Gastrocnemius medialis (tissue), 4 donors: Measurements from ENCODE around the gene CLDN18. TPM values are rescaled to one million over a fixed set of nuclear protein-coding genes. Genes with fewer than 3 reads are reported as not detected.

Experiments
- ATAC-seq, 2 donors: fragments of 150-250 bp; one replicate each; pipeline ENCODE4 v1.9.1; 2016
- DNase-seq, 2 donors: peaks; one replicate each; pipeline ENCODE4 v3.0.0-alpha.2; 2019
- H3K27ac ChIP-seq, 4 donors: fragments of 200-600 bp; sonication (generic); 1 replicate in 1 of 4; 2 replicates in 3 of 4; pipeline ENCODE4 v1.5.1; 2016 to 2018; ENCODE audit warnings: mild to moderate bottlenecking in 2 of 4, moderate library complexity in 1 of 4
- H3K27me3 ChIP-seq, 3 donors: fragments of 200-600 bp; sonication (generic) in 2 of 3; 1 replicate in 1 of 3; 2 replicates in 2 of 3; pipeline versions ENCODE4 v1.5.1 to v1.6.0; 2016 to 2019; ENCODE audit warnings: mild to moderate bottlenecking in 1 of 3, moderate library complexity in 1 of 3
- H3K36me3 ChIP-seq, 2 donors: fragments of 200-600 bp; sonication (generic) in 1 of 2; one replicate each; pipeline ENCODE4 v1.5.1; 2017 to 2018
- H3K4me1 ChIP-seq, 2 donors: fragments of 200-600 bp; sonication (generic) in 1 of 2; one replicate each; pipeline ENCODE4 v1.5.1; 2016 to 2017; ENCODE audit warnings: mild to moderate bottlenecking in 2 of 2
- H3K4me3 ChIP-seq, 4 donors: fragments of 200-600 bp; sonication (generic) in 3 of 4; 1 replicate in 1 of 4; 2 replicates in 3 of 4; pipeline ENCODE4 v1.5.1; 2016 to 2019; ENCODE audit warnings: mild to moderate bottlenecking in 2 of 4
- H3K9me3 ChIP-seq, 3 donors: fragments of 200-600 bp; sonication (generic) in 2 of 3; 1 replicate in 1 of 3; 2 replicates in 2 of 3; pipeline ENCODE4 v1.5.1; 2016 to 2019
- CTCF ChIP-seq, 5 experiments: fragments of 450-650 bp in 3 of 5; fragments of 200-600 bp in 2 of 5; sonication (generic) in 2 of 5; IDR thresholded peaks in 4 of 5; conservative IDR thresholded peaks in 1 of 5; 1 replicate in 4 of 5; 2 replicates in 1 of 5; pipeline ENCODE4 v1.5.1; 2016 to 2019; ENCODE audit warnings: antibody characterized with exemption in 5 of 5, mild to moderate bottlenecking in 3 of 5, moderate library complexity in 3 of 5
- POLR2A ChIP-seq, 2 donors: fragments of 450-650 bp; IDR thresholded peaks; one replicate each; pipeline ENCODE4 v1.6.1; 2017; ENCODE audit warnings: antibody characterized with exemption in 2 of 2, mild to moderate bottlenecking in 2 of 2, moderate library complexity in 2 of 2
- in situ Hi-C, 4 donors: fragments of 200-750 bp; cut with MboI; loops; one replicate each; pipeline versions ENCODE4 v1.15.0 to v1.8.0; 2017; ENCODE audit warnings: low sequenced_read_pairs in 4 of 4
- intact Hi-C: fragments of 100-400 bp; cut with DNase I; formaldehyde crosslinking; loops from one replicate; pipeline ENCODE4 v1.15.1; 2023; ENCODE audit warnings: low total_unique reads
- total RNA-seq, 4 donors: library from RNA; depleted of rRNA; stranded (reverse); fragments of >200 nt; gene quantifications; one replicate each; pipeline versions ENCODE4 v1.1.0 to v1.2.3, GENCODE V29; 2016

Gene CLDN18
- total RNA-seq, 4 donors from 2014 or later = not detected

- Histone ChIP-seq H3K27ac (no peak overlapping the region), H3K36me3 (no peaks in the 10 kb centered on the region), H3K4me3 (no peak overlapping the region), H3K27me3 (no peaks in the 10 kb centered on the region), H3K4me1 (no peaks in the 10 kb centered on the region), H3K9me3 (no peaks in the 10 kb centered on the region)
- ATAC-seq = no peak
- intact Hi-C loops = no loop called here
- in situ Hi-C loops = no loop called here
- no peak for TF ChIP-seq CTCF (IDR thresholded peaks at IDR 0.05 in 4 of 5, conservative IDR thresholded peaks at IDR 0.05 in 1 of 5)
- TF ChIP-seq POLR2A (IDR thresholded peaks at IDR 0.05) = no peak
- no peak for DNase-seq
Observed at GRCh38 chr3:138046085-138046484, 36.1 kb downstream of the CLDN18 start.

GRCh38 chr3:138046955-138047354 is 37.0 kb downstream of the CLDN18 start:
- intact Hi-C loops (no loop called here), in situ Hi-C loops (no loop called here)
- no peaks in the 10 kb centered on the region for H3K27me3 ChIP-seq
- no peak overlapping the region for H3K27ac ChIP-seq
- no peak overlapping the region for H3K4me3 ChIP-seq
- ATAC-seq (no peak), DNase-seq (no peak)
- TF ChIP-seq CTCF (IDR thresholded peaks at IDR 0.05 in 4 of 5, conservative IDR thresholded peaks at IDR 0.05 in 1 of 5) = no peak
- TF ChIP-seq POLR2A (IDR thresholded peaks at IDR 0.05) = no peak
- H3K36me3 ChIP-seq = no peaks in the 10 kb centered on the region
- H3K4me1 ChIP-seq = no peaks in the 10 kb centered on the region
- H3K9me3 ChIP-seq = no peaks in the 10 kb centered on the region

- intact Hi-C loops (no loop called here), in situ Hi-C loops (no loop called here)
- DNase-seq = no peak
- TF ChIP-seq CTCF (IDR thresholded peaks at IDR 0.05 in 4 of 5, conservative IDR thresholded peaks at IDR 0.05 in 1 of 5) (no peak), POLR2A (IDR thresholded peaks at IDR 0.05) (no peak)
- Histone ChIP-seq H3K27me3 (no peaks in the 10 kb centered on the region), H3K36me3 (no peaks in the 10 kb centered on the region), H3K4me3 (no peak overlapping the region), H3K27ac (no peak overlapping the region), H3K9me3 (no peaks in the 10 kb centered on the region), H3K4me1 (no peaks in the 10 kb centered on the region)
- ATAC-seq = no peak
Observed at GRCh38 chr3:138047596-138048158, 37.7 kb downstream of the CLDN18 start.

- in situ Hi-C loops = no loop called here
- Histone ChIP-seq H3K9me3 (no peaks in the 10 kb centered on the region), H3K36me3 (no peaks in the 10 kb centered on the region), H3K27ac (no peak overlapping the region), H3K4me3 (no peak overlapping the region), H3K27me3 (no peaks in the 10 kb centered on the region), H3K4me1 (no peaks in the 10 kb centered on the region)
- TF ChIP-seq CTCF (IDR thresholded peaks at IDR 0.05 in 4 of 5, conservative IDR thresholded peaks at IDR 0.05 in 1 of 5) = no peak
- no peak for TF ChIP-seq POLR2A (IDR thresholded peaks at IDR 0.05)
- ATAC-seq = no peak
- no peak for DNase-seq
- intact Hi-C loops = no loop called here
Observed at GRCh38 chr3:138049157-138049919, 39.4 kb downstream of the CLDN18 start.
